Amygdala (tissue), 56 donors: ENCODE data around the gene IL1RL2.
A peak's percentile ranks its signal among the peaks of the same experiment; 100 is the strongest.

Source experiments
- DNase-seq, 56 donors: peaks; one replicate each; lab custom pipeline; 2025; lab: John Stamatoyannopoulos, UW

Gene IL1RL2

DNA sequence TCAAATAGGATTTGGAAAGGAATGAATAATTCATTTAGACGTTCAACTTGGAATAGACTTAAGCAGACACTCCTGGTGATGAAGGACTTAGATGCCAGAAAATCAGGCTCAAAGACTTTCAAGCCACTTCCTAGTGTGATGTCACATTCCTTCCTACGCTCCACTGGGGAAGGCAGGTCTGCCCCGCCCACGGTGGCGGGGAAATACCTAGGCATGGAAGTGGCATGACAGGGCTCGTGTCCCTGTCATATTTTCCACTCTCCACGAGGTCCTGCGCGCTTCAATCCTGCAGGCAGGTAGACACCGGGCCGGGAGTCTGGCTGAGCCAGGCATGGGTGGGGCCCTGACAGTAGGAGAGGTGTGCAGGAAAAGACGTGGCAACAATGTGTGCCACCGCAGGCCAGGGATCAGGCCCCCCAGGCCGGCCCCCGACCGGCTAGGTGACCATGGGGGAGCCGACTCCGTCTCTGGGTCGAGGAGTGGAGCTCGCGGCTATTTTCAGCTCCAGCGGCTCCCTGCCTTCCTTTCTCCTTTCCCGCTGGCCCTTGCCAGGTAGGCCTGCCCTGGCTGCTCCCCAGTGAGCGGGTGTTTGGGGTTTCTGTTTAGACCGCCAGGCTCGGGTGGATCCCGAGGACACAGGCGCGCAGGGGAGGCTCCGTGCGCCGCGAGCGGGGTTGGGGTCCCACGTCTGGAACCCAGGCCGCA is at the start of gene IL1RL2:
IL1RL2 (plus strand) TSS at position 233 of the 705 bp plus-strand sequence. CDS start 845 bp downstream, outside the sequence.
- peak in 3 of 56 donors; percentile 6 to 39 (median 19) for DNase-seq

GRCh38 chr2:102137138-102137537 is 49.7 kb upstream of the IL1RL2 start:
- DNase-seq = no peak

- no peak for DNase-seq
These were observed 48.5 kb upstream of the IL1RL2 start for GRCh38 chr2:102138331-102138730.

GRCh38 chr2:102139851-102140250 is 47.0 kb upstream of the IL1RL2 start:
- no peak for DNase-seq

GRCh38 chr2:102140377-102140776 is 46.4 kb upstream of the IL1RL2 start:
- DNase-seq = no peak

- no peak for DNase-seq
These were observed 45.5 kb upstream of the IL1RL2 start for GRCh38 chr2:102141011-102141943.

- peak in 12 of 56 donors; percentile 2 to 45 (median 16) for DNase-seq
These were observed 44.6 kb upstream of the IL1RL2 start, which contains the start of gene IL1R1 for GRCh38 chr2:102141970-102142828. Gene IL1R1 (plus strand): TSS chr2:102142746. CDS start chr2:102157725, 14,979 bp downstream.

- no peak for DNase-seq
These were observed 43.9 kb upstream of the IL1RL2 start for GRCh38 chr2:102142829-102143449.

DNA sequence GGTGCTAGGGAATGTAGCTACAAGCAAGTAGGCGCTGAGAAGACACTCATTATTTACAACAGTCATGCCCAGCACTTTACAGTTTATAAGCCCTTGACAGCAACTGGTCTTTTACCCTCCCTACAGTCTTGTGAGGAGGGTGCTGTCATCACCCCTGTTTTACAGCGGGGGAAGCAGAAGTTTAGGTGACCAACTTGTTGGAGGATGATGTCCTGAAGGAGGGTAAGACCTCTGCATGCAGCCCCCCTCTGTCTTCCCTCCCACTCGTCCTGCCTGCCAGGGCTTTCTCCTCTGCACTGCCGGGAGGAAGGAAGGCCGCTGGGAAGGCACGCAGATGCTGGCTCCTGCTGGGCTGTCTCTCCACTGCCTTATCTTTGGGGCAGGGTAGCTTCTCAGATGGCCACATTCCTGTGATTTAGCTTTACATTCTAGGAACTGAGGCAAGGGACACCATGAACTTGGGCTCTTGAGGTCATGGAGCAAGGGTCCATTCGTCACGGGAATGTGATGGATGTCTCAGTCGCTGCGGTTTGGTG is 43.3 kb upstream of the IL1RL2 start:
- no peak for DNase-seq

DNA sequence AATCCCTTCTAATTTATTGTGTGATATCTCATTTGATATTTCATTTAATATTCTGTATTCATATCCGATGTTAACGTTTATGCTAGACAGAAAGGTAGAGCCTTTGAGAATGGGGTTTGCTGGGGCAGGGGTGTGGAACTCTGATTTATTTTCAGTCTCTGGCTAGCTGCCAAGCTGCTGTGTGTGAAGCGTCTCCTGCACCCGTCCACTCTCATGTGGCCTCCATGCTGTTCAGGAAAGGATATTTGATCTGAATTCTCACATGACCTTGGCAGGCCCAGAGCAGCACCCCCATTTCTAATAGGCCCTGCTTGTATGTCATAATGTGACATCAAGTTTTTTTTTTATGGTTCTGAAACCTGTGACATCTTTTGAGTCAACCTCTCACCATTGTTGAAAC is 42.7 kb upstream of the IL1RL2 start:
- DNase-seq = no peak

DNA sequence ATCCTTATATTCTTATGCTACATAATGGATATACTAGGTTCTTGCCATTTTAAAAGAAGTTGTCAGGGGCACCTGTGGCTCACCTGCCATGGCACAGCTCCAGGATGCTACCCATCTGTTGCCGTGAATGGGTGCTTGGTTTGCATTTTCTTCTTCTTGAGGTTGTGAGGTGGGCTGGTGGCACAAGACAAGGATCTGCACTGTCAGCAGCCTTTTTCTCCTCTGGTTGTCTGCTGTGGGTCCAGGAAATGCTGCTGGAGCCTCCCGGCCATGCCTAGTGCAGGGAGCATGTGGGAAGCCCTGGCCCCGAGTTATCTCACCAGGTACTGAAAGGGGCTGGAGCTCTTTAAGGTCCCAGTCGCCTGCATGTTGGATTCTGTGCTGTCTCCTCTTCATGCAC is 41.7 kb upstream of the IL1RL2 start:
- no peak for DNase-seq

DNA sequence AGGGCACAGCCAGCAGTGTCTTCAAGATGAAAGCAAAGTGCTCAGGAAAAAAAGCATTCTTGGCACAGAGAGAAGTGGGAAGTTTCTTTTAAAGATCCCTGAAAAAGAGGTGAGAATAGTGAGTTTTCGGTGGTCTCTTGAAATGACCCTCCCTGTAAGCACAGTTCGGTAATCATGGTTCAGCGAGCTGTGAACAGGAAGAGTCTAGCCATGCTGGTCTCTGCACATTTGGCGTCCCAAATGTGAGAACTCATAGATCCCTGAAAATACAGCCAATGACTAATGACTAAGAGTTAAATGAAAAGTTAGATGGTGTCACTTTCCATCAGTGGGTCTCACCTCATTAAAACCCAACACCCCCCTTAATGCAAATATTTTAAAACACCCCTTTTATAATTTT is 40.9 kb upstream of the IL1RL2 start:
- DNase-seq = no peak

- DNase-seq = no peak
These were observed 38.9 kb upstream of the IL1RL2 start for GRCh38 chr2:102147935-102148334.

DNA sequence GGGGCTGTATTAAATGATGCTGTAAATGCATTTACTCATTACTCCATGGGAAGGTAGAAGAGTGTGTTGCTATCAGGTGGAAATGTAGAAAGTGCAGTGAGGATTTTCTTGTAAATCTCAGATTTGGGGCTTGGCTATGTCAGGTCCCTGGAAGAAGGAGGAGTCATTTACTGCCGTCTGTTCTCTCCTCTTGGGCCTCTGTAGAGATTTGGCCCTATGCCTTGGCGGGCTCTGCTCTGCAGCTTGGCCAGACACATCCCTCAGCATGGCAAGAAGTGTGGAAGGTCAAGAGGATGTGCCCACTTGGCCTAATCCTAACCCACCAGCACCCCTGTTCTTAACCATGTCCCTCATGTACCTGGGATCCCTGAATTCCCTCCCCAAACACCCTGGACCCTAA is 37.6 kb upstream of the IL1RL2 start:
- DNase-seq = no peak

- DNase-seq = no peak
These were observed 37.0 kb upstream of the IL1RL2 start for GRCh38 chr2:102149644-102150455.

DNA sequence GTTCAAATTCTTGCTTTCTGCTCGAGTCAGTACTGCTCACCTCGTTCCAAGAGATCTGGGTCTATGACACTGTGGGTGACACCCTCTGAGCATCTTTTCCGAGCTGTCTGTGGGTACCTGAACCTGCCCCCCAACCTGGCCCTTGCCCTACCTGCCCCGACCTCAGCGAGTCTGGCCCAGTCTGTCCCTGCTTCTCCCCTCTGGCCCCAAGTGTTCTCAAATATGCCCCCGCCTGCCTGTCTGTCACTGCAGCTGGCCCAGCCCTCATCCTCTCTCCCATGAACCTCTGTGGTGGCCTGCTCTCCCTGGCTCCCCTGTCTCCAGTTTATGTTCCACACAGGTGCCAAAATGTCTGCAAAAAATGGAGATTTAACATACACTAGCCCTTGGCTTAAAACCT is 32.5 kb upstream of the IL1RL2 start:
- DNase-seq = no peak

- no peak for DNase-seq
These were observed 31.7 kb upstream of the IL1RL2 start for GRCh38 chr2:102154946-102155702.
